ENCODE measurements around the gene WDFY3. TPM values are rescaled to one million over a fixed set of nuclear protein-coding genes. Genes with fewer than 3 reads are reported as not detected.

WDFY3 gene
- total and polyA plus RNA-seq, 2 experiments from 2014 or later = 7.7 to 55.9 TPM

DNA sequence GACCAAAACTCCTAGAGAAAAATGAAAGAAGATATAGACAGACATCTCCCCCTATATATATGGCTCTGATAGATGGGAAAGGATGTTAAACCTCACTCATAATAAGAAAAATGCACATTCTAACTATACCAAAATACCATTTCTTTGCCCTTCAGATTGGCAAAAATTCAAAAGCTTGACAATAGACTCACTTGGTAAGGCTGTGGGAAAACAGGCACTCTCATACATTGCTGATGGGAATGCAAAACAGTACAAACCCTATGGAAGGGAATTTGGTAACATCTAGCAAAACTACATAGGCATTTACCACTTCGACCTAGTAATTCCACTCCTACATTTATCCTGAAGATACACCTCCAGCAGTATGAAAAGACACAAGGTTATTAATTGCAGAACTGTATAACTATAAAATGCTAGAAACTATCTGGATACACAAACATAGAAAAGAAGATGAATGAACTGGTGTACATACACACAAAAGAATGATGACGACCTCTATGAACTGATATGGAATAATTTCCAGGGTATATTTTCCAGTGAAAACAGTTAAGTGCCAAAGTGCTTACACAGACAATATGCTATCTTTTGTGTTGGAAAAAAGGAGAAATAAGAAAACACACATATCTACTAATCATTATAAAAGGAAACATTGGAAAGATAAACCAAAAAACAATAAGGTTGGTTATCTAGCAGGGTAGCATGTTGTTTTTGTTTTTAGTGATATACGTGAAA, 48.5 kb downstream of the WDFY3 start:
- no peak for DNase-seq (ENCODE audit: low spot score)
- WGBS (ENCODE audit: low lambda C conversion rate, missing lambda C conversion rate) = 100% methylated on average over 3 of the region's 3 CpGs
- H4K20me1 ChIP-seq (ENCODE audit: insufficient read depth, poor library complexity, severe bottlenecking) = peaks cover 4% of the 10 kb centered on the region
- H3K9me2 ChIP-seq (replicated peaks; ENCODE audit: insufficient read depth) = no peaks in the 10 kb centered on the region
- H3K27me3 ChIP-seq = no peaks in the 10 kb centered on the region
- no peak overlapping the region for H3K4me2 ChIP-seq
- H3K4me3 ChIP-seq = no peak overlapping the region
- H3K36me3 ChIP-seq (replicated peaks; ENCODE audit: insufficient read depth, low read depth) = no peaks in the 10 kb centered on the region
- H3K4me1 ChIP-seq (ENCODE audit: insufficient read depth) = no peaks in the 10 kb centered on the region
- peaks cover 73% of the 10 kb centered on the region for H3K79me2 ChIP-seq
- TF ChIP-seq, protein P1, sequence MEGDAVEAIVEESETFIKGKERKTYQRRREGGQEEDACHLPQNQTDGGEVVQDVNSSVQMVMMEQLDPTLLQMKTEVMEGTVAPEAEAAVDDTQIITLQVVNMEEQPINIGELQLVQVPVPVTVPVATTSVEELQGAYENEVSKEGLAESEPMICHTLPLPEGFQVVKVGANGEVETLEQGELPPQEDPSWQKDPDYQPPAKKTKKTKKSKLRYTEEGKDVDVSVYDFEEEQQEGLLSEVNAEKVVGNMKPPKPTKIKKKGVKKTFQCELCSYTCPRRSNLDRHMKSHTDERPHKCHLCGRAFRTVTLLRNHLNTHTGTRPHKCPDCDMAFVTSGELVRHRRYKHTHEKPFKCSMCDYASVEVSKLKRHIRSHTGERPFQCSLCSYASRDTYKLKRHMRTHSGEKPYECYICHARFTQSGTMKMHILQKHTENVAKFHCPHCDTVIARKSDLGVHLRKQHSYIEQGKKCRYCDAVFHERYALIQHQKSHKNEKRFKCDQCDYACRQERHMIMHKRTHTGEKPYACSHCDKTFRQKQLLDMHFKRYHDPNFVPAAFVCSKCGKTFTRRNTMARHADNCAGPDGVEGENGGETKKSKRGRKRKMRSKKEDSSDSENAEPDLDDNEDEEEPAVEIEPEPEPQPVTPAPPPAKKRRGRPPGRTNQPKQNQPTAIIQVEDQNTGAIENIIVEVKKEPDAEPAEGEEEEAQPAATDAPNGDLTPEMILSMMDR (IDR thresholded peaks at IDR 0.05; ENCODE audit: poor library complexity) = no peak
- TF ChIP-seq EZH2 (IDR thresholded peaks at IDR 0.05; ENCODE audit: borderline replicate concordance) (no peak), EZH2phosphoT487 (IDR thresholded peaks at IDR 0.05; ENCODE audit: low read depth, severe bottlenecking, unreplicated experiment) (no peak)
- H2AFZ ChIP-seq = no peak overlapping the region
- no peak overlapping the region for H3K27ac ChIP-seq
- no peaks in the 10 kb centered on the region for H3K9me3 ChIP-seq (ENCODE audit: low read depth)

DNA sequence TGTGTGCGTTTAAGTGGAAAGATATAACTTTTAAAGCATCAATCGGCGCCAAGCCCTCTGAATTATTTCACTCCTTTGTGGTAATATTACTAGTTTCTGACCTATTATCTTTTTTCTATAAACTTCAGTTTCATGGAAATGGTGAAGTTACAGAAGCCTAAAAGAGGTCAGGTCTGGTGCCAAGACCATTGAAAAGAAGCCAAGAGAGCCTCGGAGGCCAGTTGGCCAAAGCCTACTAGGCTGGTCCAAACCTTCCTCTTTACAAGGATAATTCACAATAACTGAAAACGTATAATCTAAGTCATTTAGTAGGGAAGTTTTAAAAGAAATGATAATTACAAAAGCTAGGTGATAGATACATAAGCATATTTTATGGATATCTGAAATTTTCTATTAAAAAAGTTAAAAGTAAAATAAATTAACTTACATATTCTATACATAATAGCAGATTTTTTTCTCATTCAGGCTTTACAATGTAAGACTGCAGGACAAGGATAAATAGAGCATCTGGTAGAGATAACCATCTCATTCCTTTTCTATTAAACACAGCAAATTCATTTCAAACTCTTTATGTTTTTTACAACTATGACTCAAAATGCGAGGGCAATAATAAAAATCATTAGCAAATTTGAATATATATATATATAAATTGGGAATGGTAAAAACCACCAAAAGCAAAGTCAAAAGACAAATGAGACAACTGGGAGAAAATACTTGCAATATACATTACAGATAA, 49.2 kb downstream of the WDFY3 start:
- no peak for DNase-seq (ENCODE audit: low spot score)
- Histone ChIP-seq H3K27ac (no peak overlapping the region), H3K27me3 (no peaks in the 10 kb centered on the region), H2AFZ (no peak overlapping the region), H4K20me1 (ENCODE audit: insufficient read depth, poor library complexity, severe bottlenecking) (peaks cover 4% of the 10 kb centered on the region), H3K9me2 (replicated peaks; ENCODE audit: insufficient read depth) (no peaks in the 10 kb centered on the region), H3K79me2 (peaks cover 72% of the 10 kb centered on the region), H3K4me2 (no peak overlapping the region), H3K36me3 (replicated peaks; ENCODE audit: insufficient read depth, low read depth) (no peaks in the 10 kb centered on the region), H3K4me3 (no peak overlapping the region), H3K4me1 (ENCODE audit: insufficient read depth) (no peaks in the 10 kb centered on the region), H3K9me3 (ENCODE audit: low read depth) (no peaks in the 10 kb centered on the region)
- WGBS (ENCODE audit: low lambda C conversion rate, missing lambda C conversion rate) = 93% methylated on average over 6 of the region's 6 CpGs
- TF ChIP-seq, protein P1 (IDR thresholded peaks at IDR 0.05; ENCODE audit: poor library complexity) = no peak
- TF ChIP-seq EZH2 (IDR thresholded peaks at IDR 0.05; ENCODE audit: borderline replicate concordance) = no peak

DNA sequence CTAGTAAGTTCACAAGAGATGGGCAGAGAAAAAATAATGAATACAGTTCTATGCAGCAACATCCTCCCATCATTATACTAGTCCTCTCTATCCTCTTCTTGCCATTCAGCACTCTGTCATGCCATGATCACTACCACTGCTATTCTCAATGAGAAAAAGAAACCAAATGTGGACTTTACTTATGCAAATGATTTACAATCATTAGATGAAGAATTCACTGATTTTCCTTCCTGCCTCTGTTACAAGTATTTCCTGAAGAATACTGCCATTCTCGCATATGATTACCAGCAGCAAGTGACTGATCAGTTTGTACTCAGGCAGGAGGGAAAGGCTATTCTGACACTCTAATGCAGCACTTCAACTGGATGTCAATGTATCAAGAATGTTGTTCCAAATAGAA, 50.3 kb downstream of the WDFY3 start:
- Histone ChIP-seq H4K20me1 (ENCODE audit: insufficient read depth, poor library complexity, severe bottlenecking) (peaks cover 4% of the 10 kb centered on the region), H3K27me3 (no peaks in the 10 kb centered on the region), H3K9me2 (replicated peaks; ENCODE audit: insufficient read depth) (no peaks in the 10 kb centered on the region), H3K79me2 (peaks cover 77% of the 10 kb centered on the region), H3K4me2 (no peak overlapping the region), H3K36me3 (replicated peaks; ENCODE audit: insufficient read depth, low read depth) (no peaks in the 10 kb centered on the region), H3K27ac (no peak overlapping the region), H3K4me3 (no peak overlapping the region), H3K9me3 (ENCODE audit: low read depth) (no peaks in the 10 kb centered on the region), H3K4me1 (ENCODE audit: insufficient read depth) (no peaks in the 10 kb centered on the region), H2AFZ (no peak overlapping the region)
- no peak for DNase-seq (ENCODE audit: low spot score)
- no peak for TF ChIP-seq EZH2 (IDR thresholded peaks at IDR 0.05; ENCODE audit: borderline replicate concordance)
- no peak for TF ChIP-seq EZH2phosphoT487 (IDR thresholded peaks at IDR 0.05; ENCODE audit: low read depth, severe bottlenecking, unreplicated experiment)
- TF ChIP-seq, protein P1 (IDR thresholded peaks at IDR 0.05; ENCODE audit: poor library complexity) = no peak
- WGBS (ENCODE audit: low lambda C conversion rate, missing lambda C conversion rate) = 94% methylated on average over 1 of the region's 1 CpG

All from hepatocyte (in vitro differentiated cells).